Skeletal muscle cell (primary cell): Measurements from ENCODE around the gene LKAAEAR1.

ENCODE experiments used
- DNase-seq: peaks from one replicate; pipeline ENCODE4 v3.0.0-alpha.2; 2010; ENCODE audit warnings: low read depth
- H3K4me3 ChIP-seq: 2 replicates; pipeline ENCODE4 v1.5.1; 2011; ENCODE audit warnings: low read depth, mild to moderate bottlenecking, control low read depth, low read length, moderate library complexity

The LKAAEAR1 gene

DNA sequence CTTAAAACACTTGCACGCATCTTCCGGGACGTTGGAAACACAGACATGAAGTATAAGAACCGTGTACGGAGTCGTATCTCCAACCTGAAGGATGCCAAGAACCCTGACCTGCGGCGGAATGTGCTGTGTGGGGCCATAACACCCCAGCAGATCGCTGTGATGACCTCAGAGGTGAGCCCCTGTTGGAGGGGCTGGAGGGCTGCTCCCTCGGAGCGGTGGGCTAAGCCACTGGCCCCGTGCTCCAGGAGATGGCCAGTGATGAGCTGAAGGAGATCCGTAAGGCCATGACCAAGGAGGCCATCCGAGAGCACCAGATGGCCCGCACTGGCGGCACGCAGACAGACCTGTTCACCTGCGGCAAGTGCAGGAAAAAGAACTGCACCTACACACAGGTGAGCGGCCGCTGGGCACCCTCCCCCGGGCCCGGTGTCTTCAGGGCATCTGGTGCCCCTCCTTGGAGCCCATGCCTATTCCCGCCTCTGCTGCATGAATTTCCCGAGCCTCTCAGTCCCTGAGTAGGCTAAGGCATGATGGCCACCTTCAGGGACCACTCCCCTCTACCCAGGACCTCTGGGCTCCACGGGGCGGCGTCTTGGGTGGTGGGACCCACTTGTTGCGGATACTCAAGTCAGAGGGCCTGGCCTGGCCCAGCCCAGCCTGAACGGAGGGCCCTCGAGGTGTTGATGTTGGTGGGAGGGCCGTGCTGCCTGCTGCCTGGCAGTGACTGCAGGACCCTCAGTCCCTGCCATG is 13.8 kb downstream of the LKAAEAR1 start:
- no peak for DNase-seq
- no peak overlapping the region for H3K4me3 ChIP-seq

DNA sequence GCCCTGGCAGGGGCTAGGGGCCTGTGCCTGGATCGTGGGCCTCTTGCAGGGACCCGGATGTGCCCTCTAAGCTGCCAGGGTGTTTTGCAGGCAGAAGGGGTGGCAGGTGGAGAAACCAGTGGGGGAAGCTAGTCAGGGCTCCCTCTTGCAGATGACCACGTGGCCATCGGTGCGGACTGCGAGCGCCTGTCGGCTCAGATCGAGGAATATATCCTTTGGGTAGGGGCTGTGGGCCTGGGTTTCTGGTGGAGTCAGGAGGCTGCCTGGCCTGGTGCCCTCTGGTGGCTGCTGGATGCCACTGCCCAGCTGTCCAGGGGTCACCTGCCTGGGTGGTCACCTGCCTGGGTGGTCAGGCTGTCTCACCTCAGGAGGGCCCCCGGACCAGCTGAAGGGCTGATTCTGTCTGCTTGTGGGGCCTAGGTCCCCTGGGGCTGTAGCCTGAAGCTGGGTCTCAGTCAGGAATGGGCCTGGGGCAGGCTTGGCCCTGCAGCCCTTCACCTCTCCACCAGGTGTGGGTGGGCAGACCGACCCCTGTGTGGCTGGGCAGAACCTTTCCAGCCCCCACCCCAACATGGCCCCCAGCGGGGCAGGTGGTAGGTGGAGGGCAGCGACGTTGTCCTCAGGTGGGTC is 14.5 kb downstream of the LKAAEAR1 start:
- no peak overlapping the region for H3K4me3 ChIP-seq
- DNase-seq = no peak

DNA sequence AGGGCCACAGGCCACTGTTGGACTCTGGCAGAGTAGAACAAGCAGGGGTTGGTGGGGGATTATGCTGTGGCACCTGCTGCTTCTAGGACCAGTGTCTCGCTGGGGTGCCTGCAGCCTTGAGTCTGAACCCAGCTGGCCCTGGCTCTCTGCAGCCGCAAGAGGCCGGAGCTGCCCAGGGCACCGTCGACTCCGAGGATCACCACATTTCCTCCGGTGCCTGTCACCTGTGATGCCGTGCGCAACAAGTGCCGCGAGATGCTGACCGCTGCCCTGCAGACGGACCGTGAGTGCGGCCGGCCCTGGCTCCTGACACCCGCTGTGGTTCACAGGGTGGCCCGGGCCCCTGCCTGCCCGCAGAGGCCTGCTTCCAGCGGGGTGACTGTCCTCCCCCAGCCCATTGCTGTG is 15.0 kb downstream of the LKAAEAR1 start:
- H3K4me3 ChIP-seq = no peak overlapping the region
- DNase-seq = no peak

DNA sequence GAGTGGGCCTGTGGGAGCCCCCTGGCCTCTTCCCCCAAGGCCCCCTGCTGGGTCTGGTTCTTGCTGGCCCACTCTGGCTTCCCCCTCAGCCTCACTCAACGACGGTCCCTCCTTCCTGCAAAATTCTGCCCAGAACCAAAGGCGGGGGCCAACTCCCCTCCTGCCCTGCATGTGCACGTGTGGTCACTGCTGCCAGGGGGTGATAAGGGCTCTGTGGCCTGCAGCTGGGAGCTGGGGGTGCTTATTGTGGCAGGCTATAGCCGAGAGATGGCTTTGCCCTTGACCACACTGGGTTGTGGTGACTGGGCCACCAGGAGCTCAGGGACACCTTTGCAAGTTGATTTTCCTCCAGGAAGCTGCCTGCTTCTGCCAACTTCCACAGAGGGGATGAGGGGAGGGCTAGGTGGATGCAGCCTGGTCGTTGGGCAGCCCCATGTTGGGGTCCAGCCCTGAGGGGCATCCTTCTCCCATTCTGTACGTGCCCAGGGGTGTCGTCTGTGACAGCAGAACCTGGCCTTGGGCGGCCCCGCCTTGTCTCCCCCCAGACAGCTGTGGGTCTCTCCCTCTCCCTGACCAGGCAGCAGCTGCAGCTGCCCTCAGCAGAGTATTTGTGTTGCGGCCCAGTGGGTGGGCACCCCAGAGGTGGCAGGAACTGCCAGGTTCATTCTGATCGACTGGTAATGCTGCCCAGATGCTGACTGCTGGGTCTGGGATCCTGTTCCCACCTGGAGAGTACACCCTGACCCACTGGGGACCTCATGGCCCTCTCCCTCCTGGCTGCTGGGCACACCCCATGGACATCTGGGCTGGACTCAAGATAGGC is 15.6 kb downstream of the LKAAEAR1 start:
- H3K4me3 ChIP-seq = no peak overlapping the region
- DNase-seq = no peak

DNA sequence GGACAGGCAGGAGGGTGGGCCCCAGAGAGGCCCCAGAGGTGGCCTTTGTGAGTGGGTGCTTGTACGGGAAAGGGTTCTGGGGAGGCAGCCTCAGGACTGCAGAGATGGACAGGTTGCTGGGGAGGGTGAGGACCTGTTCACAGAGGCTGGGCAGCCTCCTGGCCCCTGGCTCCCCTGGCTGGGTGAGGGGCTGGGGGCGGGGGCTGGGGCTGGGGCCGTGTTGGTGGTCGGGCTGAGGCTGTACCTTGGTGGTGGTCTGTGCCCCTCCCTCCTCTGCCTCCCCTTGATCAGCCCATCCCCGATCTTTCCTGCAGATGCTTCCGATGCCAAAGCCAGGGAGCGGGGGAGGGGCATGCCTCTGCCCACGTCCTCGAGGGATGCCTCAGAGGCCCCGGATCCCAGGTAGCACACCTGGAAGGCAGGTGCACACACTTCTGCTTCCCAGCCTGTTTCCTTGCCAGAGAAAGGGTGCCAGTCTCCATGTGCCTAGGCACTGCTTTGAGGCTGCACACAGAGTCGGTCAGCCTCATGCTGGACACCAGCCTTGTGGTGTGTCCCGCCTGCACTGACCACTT is 16.4 kb downstream of the LKAAEAR1 start:
- no peak for DNase-seq
- H3K4me3 ChIP-seq = no peak overlapping the region

DNA sequence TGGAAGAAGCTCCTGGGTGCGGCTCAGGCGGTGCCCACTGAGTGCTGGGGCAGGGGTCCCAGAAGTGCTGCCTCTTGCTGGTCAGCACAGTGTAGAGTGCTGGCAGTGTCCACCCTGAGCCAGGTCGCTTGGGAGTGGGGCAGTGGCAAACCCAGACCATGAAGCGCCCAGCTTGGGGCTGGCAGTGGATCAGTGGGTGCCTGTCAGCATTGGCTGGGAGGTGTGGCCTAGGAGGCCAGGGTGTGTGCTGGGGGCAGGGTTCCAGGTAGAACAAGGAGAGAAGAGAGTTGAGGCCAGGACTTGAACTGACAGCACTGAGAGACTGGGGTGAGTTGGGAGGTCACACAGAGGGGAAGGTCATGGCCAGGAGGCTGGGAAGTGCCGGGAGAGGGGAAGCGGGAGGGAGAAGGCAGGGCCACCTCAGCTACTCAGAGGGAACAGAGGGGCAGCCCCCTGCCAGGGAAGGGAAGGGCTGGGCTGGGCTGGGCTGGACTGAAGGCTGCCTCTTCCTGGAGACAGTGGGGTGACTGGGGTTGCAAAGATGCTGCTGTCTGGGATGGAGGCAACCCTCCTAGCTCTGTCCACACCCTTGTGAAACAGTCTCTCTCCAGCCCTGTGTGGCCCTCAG is 17.1 kb downstream of the LKAAEAR1 start:
- H3K4me3 ChIP-seq = no peak overlapping the region
- no peak for DNase-seq

DNA sequence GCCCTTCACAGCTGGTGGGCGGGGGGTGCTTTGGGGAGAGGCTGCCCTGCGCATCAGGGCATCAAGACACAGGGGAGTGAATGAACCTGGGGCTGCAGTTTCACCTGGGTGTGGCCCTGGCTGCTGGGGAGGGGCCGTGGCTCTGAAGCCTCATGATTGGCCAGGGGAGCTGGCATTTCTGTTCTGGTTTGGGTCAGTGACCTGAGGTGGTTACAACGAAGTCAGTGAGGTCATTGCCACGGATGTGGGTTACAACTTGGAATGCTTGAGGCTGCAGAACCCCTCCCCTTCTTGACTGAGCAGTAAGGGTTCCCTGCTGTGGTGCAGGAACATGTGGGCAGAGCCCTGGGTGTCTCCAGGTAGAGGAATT is 18.2 kb downstream of the LKAAEAR1 start:
- no peak for DNase-seq

DNA sequence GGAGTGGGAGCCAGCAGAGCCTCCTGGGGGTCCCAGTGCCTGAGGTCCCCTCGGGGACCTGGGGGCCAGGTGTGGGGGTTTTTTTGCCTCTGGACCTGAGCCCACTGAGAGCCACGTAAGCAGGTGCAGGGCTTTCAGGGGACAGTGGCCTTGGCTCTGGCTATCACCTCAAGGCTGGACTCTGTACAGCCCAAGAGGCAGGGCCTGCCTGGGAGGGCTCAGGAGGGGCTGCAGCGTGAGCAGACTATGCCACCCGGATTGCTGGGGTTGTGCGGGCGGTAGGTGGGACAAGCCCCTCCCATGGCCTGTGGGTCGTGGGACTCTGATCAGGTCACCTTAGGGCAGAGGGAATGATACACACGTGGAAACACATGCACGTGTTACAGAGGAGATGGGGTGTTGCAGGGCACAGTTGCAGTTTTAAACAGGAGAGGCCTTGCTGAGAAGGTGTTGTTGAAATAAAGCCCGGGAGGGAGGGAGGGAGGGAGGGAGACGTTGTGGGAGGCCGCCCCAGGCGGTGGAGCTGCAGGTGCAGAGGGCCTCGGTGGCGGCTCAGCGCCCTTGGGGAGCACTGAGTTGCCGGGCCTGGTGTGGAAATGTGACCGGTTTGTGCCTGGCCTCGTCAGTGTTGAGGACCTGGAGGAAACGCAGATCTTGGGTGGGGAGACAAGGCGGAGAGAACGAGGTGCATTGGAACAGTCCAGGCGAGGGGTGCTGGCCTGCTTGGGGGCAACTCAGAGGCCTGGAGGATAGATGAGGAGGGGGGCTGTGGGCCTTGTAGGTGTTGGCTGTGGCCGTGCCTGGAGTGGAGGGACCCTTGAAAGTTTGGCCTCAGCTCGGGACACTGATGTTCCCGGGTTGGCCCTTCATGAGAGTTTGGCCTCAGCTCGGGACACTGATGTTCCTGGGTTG is 18.9 kb downstream of the LKAAEAR1 start:
- H3K4me3 ChIP-seq = no peak overlapping the region
- DNase-seq = no peak

More for the DNA sequence above, 18.2 kb downstream of the LKAAEAR1 start:
- H3K4me3 ChIP-seq = no peak overlapping the region

DNA sequence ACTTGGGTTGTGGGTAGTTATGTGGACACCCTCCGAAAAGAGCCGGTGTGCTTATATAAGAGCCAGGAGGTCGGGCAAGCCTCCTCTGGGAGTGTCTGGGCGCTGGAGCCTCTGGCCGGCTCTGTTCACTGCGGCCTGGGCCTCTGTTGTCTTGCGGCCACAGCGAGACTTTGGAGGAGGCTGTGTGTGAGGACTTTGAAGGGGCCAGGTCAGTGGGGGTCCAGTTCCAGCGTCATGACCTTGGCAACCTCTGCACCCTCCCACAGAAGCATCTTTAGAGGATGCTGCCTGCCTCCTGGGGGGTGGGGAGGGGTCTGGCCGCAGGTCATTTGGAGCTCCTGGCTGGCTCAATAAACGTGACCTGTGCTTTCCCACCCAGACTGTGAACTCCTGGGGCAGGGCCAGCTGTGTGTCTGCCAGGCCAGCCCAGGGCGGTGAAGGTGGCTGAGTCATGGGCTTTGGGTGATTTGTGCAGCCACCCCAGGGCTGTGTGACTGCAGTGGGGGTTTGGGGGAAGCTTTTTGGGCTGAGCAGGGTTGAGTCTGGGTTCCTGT is 20.0 kb downstream of the LKAAEAR1 start:
- H3K4me3 ChIP-seq = peak overlapping the region; percentile 89

DNA sequence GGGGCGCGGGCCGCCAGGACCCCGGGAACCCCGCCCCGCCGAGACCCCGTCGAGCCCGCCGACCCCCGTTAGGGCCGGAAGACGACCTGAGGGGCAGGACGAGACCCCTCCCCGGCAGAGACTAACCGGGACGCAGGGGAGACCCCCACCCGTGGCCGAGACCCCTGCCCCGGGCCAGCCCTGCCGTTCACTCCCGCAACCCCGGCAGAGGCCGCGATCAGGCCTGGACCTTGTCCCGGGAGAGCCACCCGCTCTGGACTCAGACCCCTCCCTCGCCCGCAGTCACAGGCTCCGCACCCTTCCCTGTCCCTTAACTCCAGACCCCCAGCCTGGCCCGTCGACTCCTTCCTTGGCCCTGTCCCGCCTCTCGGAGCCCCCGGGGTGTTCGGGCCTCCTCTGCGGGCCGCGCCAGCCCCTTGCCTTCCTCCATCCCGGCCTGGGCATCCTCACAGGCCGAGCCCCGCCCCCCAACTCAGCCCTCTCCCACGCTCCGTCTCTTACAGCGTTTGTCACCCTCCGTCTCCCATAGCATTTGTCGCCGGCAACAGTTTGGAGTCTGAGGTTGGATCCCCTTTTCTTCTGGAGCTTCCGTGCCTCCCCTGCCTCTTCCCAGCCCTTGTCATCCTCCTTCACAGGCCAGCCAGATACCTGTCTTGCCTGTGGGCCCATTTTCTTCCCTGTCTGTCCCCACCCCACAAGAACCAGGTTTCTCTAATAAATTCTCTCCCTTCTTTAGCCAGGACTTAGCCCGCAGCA is 20.6 kb downstream of the LKAAEAR1 start:
- no peak for DNase-seq

More for the DNA sequence above, 20.0 kb downstream of the LKAAEAR1 start:
- DNase-seq = no peak

DNA sequence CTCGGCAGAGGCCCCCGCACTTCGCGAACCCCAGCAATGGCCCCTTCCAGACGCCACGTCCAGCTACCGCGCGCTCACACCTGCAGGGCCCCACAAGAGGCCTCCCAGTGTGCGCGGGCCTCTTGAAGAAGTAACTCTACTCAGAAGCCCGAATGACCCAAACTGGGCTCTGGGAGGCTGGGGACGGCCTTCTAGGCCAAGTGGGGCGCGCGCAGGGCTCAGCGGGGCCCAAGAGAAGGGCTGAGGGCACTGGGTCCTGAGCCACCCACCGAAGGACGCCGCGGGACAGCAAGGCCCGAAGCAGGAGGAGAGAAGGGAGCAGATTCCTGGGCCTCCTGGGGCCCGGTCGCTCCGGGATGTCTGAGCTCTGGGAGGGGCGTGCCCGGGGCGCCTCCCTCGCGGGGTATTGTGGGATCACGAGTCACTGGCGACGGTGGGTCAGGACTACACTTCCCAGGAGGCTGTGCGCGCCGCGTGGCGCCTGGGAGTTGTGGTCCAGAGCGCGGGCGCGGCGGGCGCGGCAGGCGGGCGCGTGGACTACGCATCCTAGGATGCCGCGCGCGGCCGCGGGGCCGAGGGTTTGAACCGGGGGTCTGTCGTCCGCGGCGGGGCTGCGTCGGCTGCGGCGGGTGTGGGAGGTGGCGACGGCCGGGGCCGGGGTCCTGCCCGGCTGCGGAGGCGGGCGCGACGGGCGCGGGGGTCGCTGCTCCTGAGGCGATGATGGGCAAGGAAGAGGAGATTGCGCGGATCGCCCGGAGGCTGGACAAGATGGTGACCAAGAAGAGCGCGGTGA is 21.4 kb downstream of the LKAAEAR1 start, which contains the start of gene TCEA2:
Gene TCEA2 (plus strand): TSS at position 603 of the 793 bp plus-strand sequence. CDS start 115 bp downstream, at position 718.
- peak within 1 kb of the TSS; percentile 89 for H3K4me3 ChIP-seq
- peak; percentile 84 for DNase-seq

More for the DNA sequence above, 20.6 kb downstream of the LKAAEAR1 start:
- H3K4me3 ChIP-seq = peak overlapping the region; percentile 89

DNA sequence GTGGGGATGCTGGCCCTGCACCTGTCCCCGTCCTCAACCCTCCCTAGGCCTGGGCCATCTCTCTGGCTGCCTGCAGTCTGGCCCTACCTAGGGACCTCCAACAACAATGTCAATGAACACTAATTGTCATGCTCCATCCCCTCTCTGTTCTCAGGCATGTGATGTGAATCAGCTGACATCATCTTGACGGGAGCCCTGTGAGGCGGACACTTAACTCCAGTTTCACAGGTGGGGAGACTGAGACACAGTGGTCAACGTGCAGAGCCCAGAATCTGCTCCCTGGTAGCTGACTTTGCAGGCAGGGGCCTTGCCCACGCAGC is 22.0 kb downstream of the LKAAEAR1 start:
- peak overlapping the region; percentile 89 for H3K4me3 ChIP-seq
- no peak for DNase-seq

DNA sequence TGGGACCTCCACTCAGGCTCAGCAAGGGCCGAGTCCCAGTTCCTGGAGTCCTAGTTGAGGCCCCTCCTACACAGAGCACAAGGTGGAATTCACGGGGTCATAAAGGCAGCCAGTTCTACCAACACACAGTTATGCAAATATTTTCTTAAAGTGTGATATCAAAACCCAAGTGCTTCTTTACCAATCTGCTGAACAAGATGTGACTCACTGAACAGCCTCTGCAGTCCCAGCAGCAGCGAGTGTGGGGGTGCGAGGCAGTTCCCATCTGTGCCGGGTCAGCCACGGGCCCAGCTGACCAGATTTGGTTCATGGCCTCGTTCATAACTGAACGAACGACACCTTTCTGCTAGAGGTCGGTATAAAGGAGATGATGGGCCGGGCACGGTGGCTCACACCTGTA is 25.7 kb downstream of the LKAAEAR1 start:
- DNase-seq = no peak

DNA sequence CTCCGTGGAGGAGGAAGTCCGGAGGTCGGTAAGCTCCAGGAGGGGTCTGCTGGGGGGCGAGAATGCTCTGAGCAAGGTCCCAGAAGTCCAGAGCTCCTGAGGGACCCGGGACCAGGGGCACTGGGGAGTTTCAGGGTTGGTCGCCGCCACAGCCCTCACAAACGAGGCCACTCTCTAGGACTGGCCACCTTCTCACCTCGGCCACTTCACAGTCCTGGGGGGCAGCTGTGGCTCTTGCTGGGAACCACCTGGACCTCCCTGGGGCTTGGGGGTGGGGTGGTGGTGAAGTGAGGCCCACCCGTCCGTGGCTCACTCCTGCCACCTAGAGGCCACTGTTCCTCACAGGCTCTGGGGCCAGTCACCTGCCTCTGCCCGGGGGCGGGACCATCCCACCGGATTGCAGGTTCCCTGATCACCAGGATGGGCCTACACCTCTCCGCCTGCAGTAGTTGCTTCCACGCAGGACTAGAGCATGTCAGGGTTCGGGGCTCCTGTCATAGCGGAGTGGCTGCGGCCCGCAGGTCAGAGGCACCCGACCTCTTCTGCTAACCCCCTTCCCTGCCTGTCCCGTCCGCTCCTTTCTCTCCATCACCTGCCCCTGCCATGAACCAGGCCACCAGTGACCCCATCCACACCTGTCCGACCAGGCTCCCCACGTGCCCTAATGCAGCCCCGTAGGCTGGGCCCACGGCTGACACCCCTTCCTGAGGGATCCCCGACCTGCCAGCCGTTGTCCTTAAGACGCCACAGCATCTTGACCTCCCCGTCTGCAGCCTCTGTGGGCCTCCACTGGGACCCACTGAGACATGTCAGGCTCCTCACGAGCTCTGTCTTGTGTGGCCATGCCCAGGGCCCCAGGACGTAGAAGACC is 26.3 kb downstream of the LKAAEAR1 start:
- no peak for DNase-seq
- H3K4me3 ChIP-seq = no peak overlapping the region

More for the DNA sequence above, 25.7 kb downstream of the LKAAEAR1 start:
- H3K4me3 ChIP-seq = no peak overlapping the region

DNA sequence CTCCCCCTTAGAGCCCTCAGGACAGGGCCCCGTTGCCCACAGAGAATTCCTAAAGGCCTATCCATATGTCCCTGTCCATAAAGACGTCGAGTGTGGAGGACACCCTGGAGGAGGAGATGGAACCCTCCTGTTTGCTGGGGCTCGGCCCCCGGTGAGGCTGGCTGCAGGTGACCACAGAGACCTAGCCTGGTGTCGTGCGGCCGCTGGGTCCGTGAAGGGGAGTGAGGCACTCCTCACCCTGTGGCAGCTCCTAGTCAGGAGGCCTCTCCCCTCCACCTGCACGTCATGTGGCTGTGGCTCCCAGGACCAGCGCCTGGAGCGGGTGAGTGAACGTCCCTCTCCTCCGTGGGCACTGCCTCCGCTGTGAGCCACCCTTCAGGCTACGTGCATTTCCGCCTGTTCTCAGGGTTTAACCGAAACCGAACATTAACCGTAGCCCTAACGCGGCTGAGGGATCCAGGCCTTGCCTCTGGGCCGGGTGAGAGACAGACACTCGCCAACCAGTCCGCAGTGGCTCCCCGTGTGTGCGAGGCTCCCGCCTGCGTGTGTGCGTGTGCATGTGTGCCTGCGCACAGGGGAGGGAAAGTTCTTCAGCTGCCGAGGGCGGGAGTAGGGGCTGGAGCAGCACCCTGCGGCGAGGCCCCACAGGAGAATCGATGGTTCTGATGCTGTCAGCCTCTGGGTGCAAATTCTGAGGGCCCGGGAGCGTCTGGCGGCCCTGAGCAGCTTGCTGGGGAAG is 27.1 kb downstream of the LKAAEAR1 start:
- H3K4me3 ChIP-seq = no peak overlapping the region
- no peak for DNase-seq

DNA sequence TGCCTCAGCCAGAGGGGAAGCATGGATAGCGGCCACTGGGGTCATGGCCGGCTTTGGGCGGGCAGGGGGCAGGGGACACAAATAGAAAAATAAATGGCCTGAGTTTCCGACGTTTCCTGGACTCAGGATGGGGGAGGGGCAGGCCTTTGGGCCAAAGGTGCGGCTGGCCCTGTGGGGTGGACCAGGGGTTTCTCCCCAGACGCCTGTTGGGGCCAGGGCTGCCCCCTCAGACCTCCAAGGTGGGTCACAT is 27.6 kb downstream of the LKAAEAR1 start:
- no peak for DNase-seq
- no peak overlapping the region for H3K4me3 ChIP-seq
